Raji (cell line): ENCODE data around the gene GIPC1.

Experiments
- POLR2A ChIP-seq: IDR thresholded peaks from 2 replicates; pipeline ENCODE4 v1.6.1; 2011; ENCODE audit warnings: low read depth, low read length, control low read depth; ENCODE audit not compliant: insufficient read depth

The GIPC1 gene

GRCh38 chr19:14441041-14441938, 54.6 kb downstream of the GIPC1 start:
- no peak for TF ChIP-seq POLR2A

GRCh38 chr19:14440049-14440448, 55.9 kb downstream of the GIPC1 start:
- TF ChIP-seq POLR2A, result peak; percentile 33; the same call in 1 of the 2 replicates

- no peak for TF ChIP-seq POLR2A
These were observed 56.9 kb downstream of the GIPC1 start for GRCh38 chr19:14439014-14439413.

GRCh38 chr19:14437578-14438140, 58.3 kb downstream of the GIPC1 start:
- no peak for TF ChIP-seq POLR2A

GRCh38 chr19:14435320-14436050, 60.4 kb downstream of the GIPC1 start:
- TF ChIP-seq POLR2A, result no peak

GRCh38 chr19:14434543-14435319, 61.2 kb downstream of the GIPC1 start:
- no peak for TF ChIP-seq POLR2A

- TF ChIP-seq POLR2A, result no peak; the same call in none of the 2 replicates
These were observed 62.1 kb downstream of the GIPC1 start for GRCh38 chr19:14433554-14434501.

GRCh38 chr19:14432791-14433553, 63.0 kb downstream of the GIPC1 start, which contains the start of gene PKN1:
PKN1 (plus strand) TSS chr19:14433306; CDS start chr19:14433522, 216 bp downstream.
- peak; percentile 69 for TF ChIP-seq POLR2A

- TF ChIP-seq POLR2A, result no peak
These were observed 65.2 kb downstream of the GIPC1 start for GRCh38 chr19:14430712-14431111.

GRCh38 chr19:14428882-14429416, 67.0 kb downstream of the GIPC1 start:
- no peak for TF ChIP-seq POLR2A
